ENCODE measurements around the gene CLECL1. TPM values are rescaled to one million over a fixed set of nuclear protein-coding genes. Genes with fewer than 3 reads are reported as not detected.

The CLECL1 gene
- total and polyA plus RNA-seq, 2 donors (not counting 3 experiments of a cell fraction or from before 2014, with no cell fraction given), result not detected

DNA sequence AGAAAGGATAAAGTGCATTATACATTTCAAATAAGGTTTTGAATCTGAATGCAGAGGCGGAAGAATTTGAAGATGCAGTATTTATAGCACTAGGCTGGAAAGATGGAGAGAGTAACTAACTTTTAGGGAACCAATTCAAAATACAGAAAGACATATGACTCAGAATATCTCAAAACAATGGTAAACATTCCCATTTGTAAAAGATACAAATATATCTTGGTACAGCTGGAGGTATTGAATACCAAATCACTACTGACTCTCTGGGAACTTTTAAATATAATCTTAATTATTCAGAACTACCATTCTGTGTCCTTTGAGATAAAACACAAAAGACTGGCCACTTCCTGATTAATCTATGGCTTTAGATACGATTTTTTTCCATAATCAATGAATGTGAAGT lies 22.7 kb upstream of the CLECL1 start:
- ChIA-PET POLR2A (no interaction called here), CTCF (interaction anchor here (1.5 to 13.3 kb wide), 3 partner anchors 13 to 58 kb away, joined by 5 to 332 read pairs (median 7); no protein-coding TSS in a partner anchor)
- intact Hi-C loops (cut with micrococcal nuclease) (loop anchor here (10.0 kb wide), 1 partner anchor 809 kb away; no protein-coding TSS in a partner anchor), dilution Hi-C loops (cut with MboI; ENCODE audit: extremely low pct_ligation_motif_present, low sequenced_read_pairs) (no loop called here)
- no TSS peak for BruUV-seq (replicated peaks)
- H3K79me2 ChIP-seq (ENCODE audit: control insufficient read depth, insufficient read depth, low read length), result no peaks in the 10 kb centered on the region
- no peaks in the 10 kb centered on the region for H3K9me1 ChIP-seq (replicated peaks; ENCODE audit: control insufficient read depth, extremely low read depth, insufficient read depth, low read length)
- H3K4me2 ChIP-seq (ENCODE audit: insufficient read depth, low read length), result no peak overlapping the region
- H3K9ac ChIP-seq (replicated peaks; ENCODE audit: extremely low read depth, insufficient read depth, low read length), result no peak overlapping the region
- FAIRE-seq, result no peak
- no peak overlapping the region for H3K4me3 ChIP-seq (replicated peaks in 1 of 3; ENCODE audit: insufficient read depth in 1 of 3, low read depth in 1 of 3, low read length in 3 of 3)
- no peaks in the 10 kb centered on the region for H3K36me3 ChIP-seq (ENCODE audit: control insufficient read depth in 2 of 2, extremely low read depth in 1 of 2, insufficient read depth in 2 of 2, low read length in 2 of 2)
- H2AFZ ChIP-seq (ENCODE audit: low read depth, low read length), result no peak overlapping the region
- no peaks in the 10 kb centered on the region for H4K20me1 ChIP-seq (replicated peaks; ENCODE audit: control insufficient read depth, extremely low read depth, insufficient read depth, low read length)
- H3K9me3 ChIP-seq (replicated peaks; ENCODE audit: control insufficient read depth, insufficient read depth, low read length), result no peaks in the 10 kb centered on the region
- peaks cover 15% of the 10 kb centered on the region for H3K4me1 ChIP-seq (ENCODE audit: control insufficient read depth, extremely low read depth, insufficient read depth, low read length)
- H3K27me3 ChIP-seq (ENCODE audit: control insufficient read depth in 2 of 2, insufficient read depth in 2 of 2, low read length in 2 of 2), result no peaks in the 10 kb centered on the region
- no peak for DNase-seq (ENCODE audit: low read depth, low spot score)
- no peak overlapping the region for H3K27ac ChIP-seq (ENCODE audit: insufficient read depth, low read depth, low read length)
- TF ChIP-seq EZH2 (IDR thresholded peaks at IDR 0.05; ENCODE audit: borderline replicate concordance, low read depth, low read length, severe bottlenecking) (no peak), POLR2A (IDR thresholded peaks at IDR 0.05; ENCODE audit: low read depth, low read length) (no peak), MYC (IDR thresholded peaks at IDR 0.05; ENCODE audit: low read depth, low read length) (no peak)

DNA sequence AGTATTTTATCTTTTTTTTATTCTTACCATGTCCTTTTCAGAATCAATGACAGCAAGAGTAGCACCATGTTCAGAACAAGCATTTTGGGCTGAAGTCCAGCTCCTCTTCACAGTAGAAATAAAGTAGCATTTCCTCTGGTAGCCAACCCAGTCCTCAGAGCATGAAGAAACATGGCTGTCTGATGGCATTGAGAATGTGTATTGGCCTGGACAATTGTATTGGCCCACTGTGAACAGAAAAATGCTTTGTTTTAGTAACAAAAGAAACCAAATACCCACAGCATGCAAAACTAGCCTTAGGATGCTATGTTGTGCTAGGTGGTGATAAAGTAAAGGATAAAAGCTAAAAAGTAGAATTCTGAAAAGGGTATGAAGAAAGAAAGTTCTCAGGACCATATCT lies 22.1 kb upstream of the CLECL1 start:
- FAIRE-seq, result no peak
- Histone ChIP-seq H3K9ac (replicated peaks; ENCODE audit: extremely low read depth, insufficient read depth, low read length) (no peak overlapping the region), H3K36me3 (ENCODE audit: control insufficient read depth in 2 of 2, extremely low read depth in 1 of 2, insufficient read depth in 2 of 2, low read length in 2 of 2) (no peaks in the 10 kb centered on the region), H3K27ac (ENCODE audit: insufficient read depth, low read depth, low read length) (no peak overlapping the region), H2AFZ (ENCODE audit: low read depth, low read length) (no peak overlapping the region), H3K9me3 (replicated peaks; ENCODE audit: control insufficient read depth, insufficient read depth, low read length) (no peaks in the 10 kb centered on the region), H3K4me1 (ENCODE audit: control insufficient read depth, extremely low read depth, insufficient read depth, low read length) (peaks cover 18% of the 10 kb centered on the region), H4K20me1 (replicated peaks; ENCODE audit: control insufficient read depth, extremely low read depth, insufficient read depth, low read length) (no peaks in the 10 kb centered on the region), H3K4me2 (ENCODE audit: insufficient read depth, low read length) (no peak overlapping the region), H3K79me2 (ENCODE audit: control insufficient read depth, insufficient read depth, low read length) (no peaks in the 10 kb centered on the region), H3K9me1 (replicated peaks; ENCODE audit: control insufficient read depth, extremely low read depth, insufficient read depth, low read length) (no peaks in the 10 kb centered on the region), H3K27me3 (ENCODE audit: control insufficient read depth in 2 of 2, insufficient read depth in 2 of 2, low read length in 2 of 2) (no peaks in the 10 kb centered on the region), H3K4me3 (replicated peaks in 1 of 3; ENCODE audit: insufficient read depth in 1 of 3, low read depth in 1 of 3, low read length in 3 of 3) (no peak overlapping the region)
- TF ChIP-seq JUN (IDR thresholded peaks at IDR 0.05; ENCODE audit: borderline replicate concordance, insufficient read depth, insufficient read length, low read depth) (no peak), POLR2A (IDR thresholded peaks at IDR 0.05; ENCODE audit: low read depth, low read length) (no peak), EZH2 (IDR thresholded peaks at IDR 0.05; ENCODE audit: borderline replicate concordance, low read depth, low read length, severe bottlenecking) (no peak), POLR2AphosphoS5 (IDR thresholded peaks at IDR 0.05; ENCODE audit: insufficient read depth, low read depth, low read length) (no peak), GATA2 (IDR thresholded peaks at IDR 0.05; ENCODE audit: insufficient read depth, insufficient read length, low read depth, low read length) (no peak), MYC (IDR thresholded peaks at IDR 0.05; ENCODE audit: low read depth, low read length) (no peak), FOS (IDR thresholded peaks at IDR 0.05; ENCODE audit: borderline replicate concordance, insufficient read depth, low read length) (no peak)
- TF ChIP-seq, protein P1, sequence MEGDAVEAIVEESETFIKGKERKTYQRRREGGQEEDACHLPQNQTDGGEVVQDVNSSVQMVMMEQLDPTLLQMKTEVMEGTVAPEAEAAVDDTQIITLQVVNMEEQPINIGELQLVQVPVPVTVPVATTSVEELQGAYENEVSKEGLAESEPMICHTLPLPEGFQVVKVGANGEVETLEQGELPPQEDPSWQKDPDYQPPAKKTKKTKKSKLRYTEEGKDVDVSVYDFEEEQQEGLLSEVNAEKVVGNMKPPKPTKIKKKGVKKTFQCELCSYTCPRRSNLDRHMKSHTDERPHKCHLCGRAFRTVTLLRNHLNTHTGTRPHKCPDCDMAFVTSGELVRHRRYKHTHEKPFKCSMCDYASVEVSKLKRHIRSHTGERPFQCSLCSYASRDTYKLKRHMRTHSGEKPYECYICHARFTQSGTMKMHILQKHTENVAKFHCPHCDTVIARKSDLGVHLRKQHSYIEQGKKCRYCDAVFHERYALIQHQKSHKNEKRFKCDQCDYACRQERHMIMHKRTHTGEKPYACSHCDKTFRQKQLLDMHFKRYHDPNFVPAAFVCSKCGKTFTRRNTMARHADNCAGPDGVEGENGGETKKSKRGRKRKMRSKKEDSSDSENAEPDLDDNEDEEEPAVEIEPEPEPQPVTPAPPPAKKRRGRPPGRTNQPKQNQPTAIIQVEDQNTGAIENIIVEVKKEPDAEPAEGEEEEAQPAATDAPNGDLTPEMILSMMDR (IDR thresholded peaks at IDR 0.05; ENCODE audit: extremely low read depth in 1 of 2, insufficient read depth in 1 of 2, low read depth in 1 of 2, low read length in 2 of 2), result no peak
- TF ChIP-seq, protein P2, sequence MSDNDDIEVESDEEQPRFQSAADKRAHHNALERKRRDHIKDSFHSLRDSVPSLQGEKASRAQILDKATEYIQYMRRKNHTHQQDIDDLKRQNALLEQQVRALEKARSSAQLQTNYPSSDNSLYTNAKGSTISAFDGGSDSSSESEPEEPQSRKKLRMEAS (IDR thresholded peaks at IDR 0.05; ENCODE audit: insufficient read depth, insufficient read length), result no peak
- intact Hi-C loops (cut with micrococcal nuclease) (loop anchor here (10.0 kb wide), 1 partner anchor 810 kb away; no protein-coding TSS in a partner anchor), dilution Hi-C loops (cut with MboI; ENCODE audit: extremely low pct_ligation_motif_present, low sequenced_read_pairs) (no loop called here)
- CTCF ChIA-PET, result interaction anchor here (1.3 to 13.3 kb wide), 3 partner anchors 20 to 59 kb away, joined by 3 to 332 read pairs (median 7); no protein-coding TSS in a partner anchor
- no peak for DNase-seq (ENCODE audit: low read depth, low spot score)
- POLR2A ChIA-PET, result no interaction called here
- no TSS peak for BruUV-seq (replicated peaks)
